ENCODE measurements around the gene DLG2.
A peak's percentile ranks its signal among the peaks of the same experiment; 100 is the strongest.

DLG2 gene

GRCh38 chr11:84384731-84385130 is 1242.4 kb downstream of the DLG2 start:
- DNase-seq (ENCODE audit: low read depth), result peak; percentile 61
- TF ChIP-seq, protein P1, sequence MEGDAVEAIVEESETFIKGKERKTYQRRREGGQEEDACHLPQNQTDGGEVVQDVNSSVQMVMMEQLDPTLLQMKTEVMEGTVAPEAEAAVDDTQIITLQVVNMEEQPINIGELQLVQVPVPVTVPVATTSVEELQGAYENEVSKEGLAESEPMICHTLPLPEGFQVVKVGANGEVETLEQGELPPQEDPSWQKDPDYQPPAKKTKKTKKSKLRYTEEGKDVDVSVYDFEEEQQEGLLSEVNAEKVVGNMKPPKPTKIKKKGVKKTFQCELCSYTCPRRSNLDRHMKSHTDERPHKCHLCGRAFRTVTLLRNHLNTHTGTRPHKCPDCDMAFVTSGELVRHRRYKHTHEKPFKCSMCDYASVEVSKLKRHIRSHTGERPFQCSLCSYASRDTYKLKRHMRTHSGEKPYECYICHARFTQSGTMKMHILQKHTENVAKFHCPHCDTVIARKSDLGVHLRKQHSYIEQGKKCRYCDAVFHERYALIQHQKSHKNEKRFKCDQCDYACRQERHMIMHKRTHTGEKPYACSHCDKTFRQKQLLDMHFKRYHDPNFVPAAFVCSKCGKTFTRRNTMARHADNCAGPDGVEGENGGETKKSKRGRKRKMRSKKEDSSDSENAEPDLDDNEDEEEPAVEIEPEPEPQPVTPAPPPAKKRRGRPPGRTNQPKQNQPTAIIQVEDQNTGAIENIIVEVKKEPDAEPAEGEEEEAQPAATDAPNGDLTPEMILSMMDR (IDR thresholded peaks at IDR 0.05; ENCODE audit: insufficient read depth, low read depth, low read length, missing control alignments), result peak; percentile 91

GRCh38 chr11:84383576-84383975 is 1243.6 kb downstream of the DLG2 start:
- DNase-seq (ENCODE audit: low read depth), result no peak
- H3K4me3 ChIP-seq (ENCODE audit: low read length), result no peak overlapping the region
- TF ChIP-seq, protein P1 (IDR thresholded peaks at IDR 0.05; ENCODE audit: insufficient read depth, low read depth, low read length, missing control alignments), result no peak

More at GRCh38 chr11:84384731-84385130, 1242.4 kb downstream of the DLG2 start:
- no peak overlapping the region for H3K4me3 ChIP-seq (ENCODE audit: low read length)

DNA sequence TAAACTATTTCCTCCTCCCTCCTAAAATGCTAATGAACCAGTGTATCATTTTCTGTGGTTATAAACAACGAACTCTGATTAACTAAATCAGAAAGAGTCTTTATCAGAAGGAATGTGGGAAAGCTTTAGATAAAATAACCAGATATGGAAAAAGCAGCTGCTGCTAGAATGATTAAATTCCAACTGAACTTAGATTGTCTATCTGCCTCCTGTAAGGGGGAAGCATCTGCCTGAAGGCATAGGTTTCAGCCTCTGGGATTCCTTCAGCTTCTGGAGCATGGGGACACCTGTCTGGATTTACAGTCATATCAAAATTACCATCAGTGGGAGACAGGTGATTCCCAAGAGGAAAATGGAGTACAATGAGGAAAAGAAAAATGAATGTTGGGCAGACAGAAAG is 1245.5 kb downstream of the DLG2 start:
- DNase-seq (ENCODE audit: low read depth), result no peak
- no peak overlapping the region for H3K4me3 ChIP-seq (ENCODE audit: low read length)
- TF ChIP-seq, protein P1 (IDR thresholded peaks at IDR 0.05; ENCODE audit: insufficient read depth, low read depth, low read length, missing control alignments), result no peak

- TF ChIP-seq, protein P1 (IDR thresholded peaks at IDR 0.05; ENCODE audit: insufficient read depth, low read depth, low read length, missing control alignments), result no peak
- no peak overlapping the region for H3K4me3 ChIP-seq (ENCODE audit: low read length)
- no peak for DNase-seq (ENCODE audit: low read depth)
Observed at GRCh38 chr11:84372381-84372950, 1254.7 kb downstream of the DLG2 start.

DNA sequence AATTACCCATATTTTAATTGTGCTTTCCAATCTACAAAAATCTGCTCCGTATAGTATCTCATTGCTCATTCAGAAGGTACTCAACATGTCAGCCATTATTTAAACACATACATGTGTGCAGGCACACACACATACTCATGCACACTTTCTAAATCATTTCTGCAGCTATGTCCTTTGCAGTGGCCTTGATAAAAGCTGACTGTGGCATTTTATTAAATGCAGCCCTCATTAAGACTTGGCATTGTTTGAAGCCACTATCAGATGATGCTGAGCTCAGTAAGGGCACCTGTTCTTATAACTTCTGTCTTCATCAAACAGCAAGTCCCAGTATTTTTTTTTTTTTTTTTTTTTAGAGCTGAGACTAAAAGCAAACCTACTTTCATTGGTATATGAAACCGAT is 1269.1 kb downstream of the DLG2 start:
- TF ChIP-seq, protein P1 (IDR thresholded peaks at IDR 0.05; ENCODE audit: insufficient read depth, low read depth, low read length, missing control alignments), result no peak
- H3K4me3 ChIP-seq (ENCODE audit: low read length), result no peak overlapping the region
- no peak for DNase-seq (ENCODE audit: low read depth)

- TF ChIP-seq, protein P1 (IDR thresholded peaks at IDR 0.05; ENCODE audit: insufficient read depth, low read depth, low read length, missing control alignments), result no peak
- H3K4me3 ChIP-seq (ENCODE audit: low read length), result no peak overlapping the region
- no peak for DNase-seq (ENCODE audit: low read depth)
Observed at GRCh38 chr11:84355911-84356310, 1271.2 kb downstream of the DLG2 start.

GRCh38 chr11:84345597-84345996 is 1281.5 kb downstream of the DLG2 start:
- TF ChIP-seq, protein P1 (IDR thresholded peaks at IDR 0.05; ENCODE audit: insufficient read depth, low read depth, low read length, missing control alignments), result no peak
- H3K4me3 ChIP-seq (ENCODE audit: low read length), result no peak overlapping the region
- no peak for DNase-seq (ENCODE audit: low read depth)

All from epithelial cell of esophagus (primary cell).